SK-N-SH treated with all-trans-retinoic acid at 6 μM for 48 hours (cell line): ENCODE data around the gene SERPINB12.

ENCODE experiments used
- GLIS3 ChIP-seq: fragments of 250-450 bp; sonication (Bioruptor Pico); IDR thresholded peaks from 2 replicates; pipeline ENCODE4 v1.5.0; 2020; ENCODE audit warnings: mild to moderate bottlenecking, moderate library complexity
- TF ChIP-seq, protein P1 (sequence below): fragments of 250-450 bp; sonication (Bioruptor Pico); IDR thresholded peaks from 2 replicates; pipeline ENCODE4 v1.5.1; 2021; ENCODE audit warnings: mild to moderate bottlenecking, moderate library complexity

DNA sequence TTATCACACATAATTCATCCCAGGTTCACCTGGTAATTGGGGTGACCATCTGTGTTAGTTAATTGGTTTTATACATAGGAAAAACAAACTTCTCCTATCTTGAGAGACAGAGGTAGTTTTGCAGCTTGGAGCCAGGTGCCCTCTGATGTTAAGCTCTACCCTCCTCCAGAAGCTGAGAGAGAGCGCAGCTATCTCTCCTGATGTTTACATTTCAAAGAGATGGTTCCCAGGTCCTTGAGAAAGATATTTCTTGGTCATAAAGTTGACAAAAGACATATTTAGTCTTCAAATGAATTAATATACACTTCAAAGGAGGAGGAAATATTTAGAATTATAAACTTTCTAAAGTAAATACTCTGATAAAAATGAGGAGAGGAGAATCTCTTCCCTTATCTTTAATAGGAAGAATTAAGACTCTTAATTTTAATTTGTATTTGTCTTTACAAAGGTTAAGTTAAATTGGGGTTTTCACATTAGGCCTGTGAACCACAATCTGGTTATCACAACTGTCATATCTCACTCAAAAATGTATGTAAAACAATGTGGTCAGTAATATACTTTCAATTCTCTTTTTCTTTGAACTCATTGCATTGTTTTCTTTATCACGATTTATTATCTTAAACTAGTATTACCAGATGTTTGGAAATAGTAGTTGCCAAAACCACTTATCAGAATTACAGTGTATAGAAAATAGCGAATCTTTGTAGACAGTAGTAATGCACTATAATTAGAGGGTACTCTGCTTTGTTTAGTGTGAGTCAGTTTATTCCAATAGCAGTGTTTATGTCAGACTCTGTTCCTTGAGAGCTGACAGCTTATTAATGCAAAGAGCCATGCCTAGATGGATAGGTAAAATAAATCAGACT lies 75.1 kb downstream of the SERPINB12 start:
- no peak for TF ChIP-seq GLIS3 (CRISPR knock-in tag)
- TF ChIP-seq, protein P1, sequence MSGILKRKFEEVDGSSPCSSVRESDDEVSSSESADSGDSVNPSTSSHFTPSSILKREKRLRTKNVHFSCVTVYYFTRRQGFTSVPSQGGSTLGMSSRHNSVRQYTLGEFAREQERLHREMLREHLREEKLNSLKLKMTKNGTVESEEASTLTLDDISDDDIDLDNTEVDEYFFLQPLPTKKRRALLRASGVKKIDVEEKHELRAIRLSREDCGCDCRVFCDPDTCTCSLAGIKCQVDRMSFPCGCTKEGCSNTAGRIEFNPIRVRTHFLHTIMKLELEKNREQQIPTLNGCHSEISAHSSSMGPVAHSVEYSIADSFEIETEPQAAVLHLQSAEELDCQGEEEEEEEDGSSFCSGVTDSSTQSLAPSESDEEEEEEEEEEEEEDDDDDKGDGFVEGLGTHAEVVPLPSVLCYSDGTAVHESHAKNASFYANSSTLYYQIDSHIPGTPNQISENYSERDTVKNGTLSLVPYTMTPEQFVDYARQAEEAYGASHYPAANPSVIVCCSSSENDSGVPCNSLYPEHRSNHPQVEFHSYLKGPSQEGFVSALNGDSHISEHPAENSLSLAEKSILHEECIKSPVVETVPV (CRISPR knock-in tag): no peak
